NCI-H2227 treated with DMSO at 0.1 percent for 48 hours (cell line): ENCODE data around the gene ALG12.

Source experiments
- DNase-seq: peaks from one replicate; lab custom pipeline; 2025; lab: John Stamatoyannopoulos, UW

ALG12 gene

GRCh38 chr22:49887702-49888101 lies 30.5 kb downstream of the ALG12 start:
- DNase-seq = no peak

- no peak for DNase-seq
These were observed 31.2 kb downstream of the ALG12 start for GRCh38 chr22:49887064-49887451.

GRCh38 chr22:49886346-49887063 lies 31.7 kb downstream of the ALG12 start:
- DNase-seq = no peak

- no peak for DNase-seq
These were observed 32.4 kb downstream of the ALG12 start for GRCh38 chr22:49885881-49886280.

GRCh38 chr22:49885281-49885680 lies 33.0 kb downstream of the ALG12 start:
- DNase-seq = no peak

- no peak for DNase-seq
These were observed 33.6 kb downstream of the ALG12 start for GRCh38 chr22:49884503-49885260.

GRCh38 chr22:49884075-49884474 lies 34.2 kb downstream of the ALG12 start:
- DNase-seq = no peak

GRCh38 chr22:49883294-49883640 lies 35.0 kb downstream of the ALG12 start:
- DNase-seq = no peak

- DNase-seq = no peak
These were observed 35.5 kb downstream of the ALG12 start for GRCh38 chr22:49882519-49883293.

GRCh38 chr22:49881856-49882255 lies 36.4 kb downstream of the ALG12 start:
- no peak for DNase-seq

- no peak for DNase-seq
These were observed 38.0 kb downstream of the ALG12 start for GRCh38 chr22:49880281-49880680.

- no peak for DNase-seq
These were observed 38.4 kb downstream of the ALG12 start for GRCh38 chr22:49879871-49880270.

- no peak for DNase-seq
These were observed 40.0 kb downstream of the ALG12 start for GRCh38 chr22:49878206-49878605.

GRCh38 chr22:49877642-49878041 lies 40.6 kb downstream of the ALG12 start:
- no peak for DNase-seq

- no peak for DNase-seq
These were observed 44.9 kb downstream of the ALG12 start for GRCh38 chr22:49873228-49873940.

GRCh38 chr22:49872347-49872746 lies 45.9 kb downstream of the ALG12 start:
- no peak for DNase-seq

GRCh38 chr22:49871482-49871881 lies 46.8 kb downstream of the ALG12 start:
- DNase-seq = no peak

GRCh38 chr22:49869845-49870712 lies 48.2 kb downstream of the ALG12 start:
- DNase-seq = no peak

GRCh38 chr22:49869086-49869830 lies 49.0 kb downstream of the ALG12 start:
- DNase-seq = no peak
